ENCODE results near the gene TDRD10. TPM values are rescaled to one million over a fixed set of nuclear protein-coding genes. Genes with fewer than 3 reads are reported as not detected.
A peak's percentile ranks its signal among the peaks of the same experiment; 100 is the strongest.

Gene TDRD10
- total and polyA plus RNA-seq, 10 donors, result 2.4 to 14.0 (median 9.0) TPM

GRCh38 chr1:154454386-154455120 is 47.5 kb upstream of the TDRD10 start:
- Histone ChIP-seq H3K27ac (peak overlapping the region in 7 of 8 donors; percentile 30 to 90 (median 82)), H3K9me3 (no peaks in the 10 kb centered on the region), H3K27me3 (replicated peaks in 1 of 7) (no peaks in the 10 kb centered on the region), H3K4me1 (peaks cover 0 to 44% (median 10%) of the 10 kb centered on the region in 6 donors), H3K4me3 (peak overlapping the region in 1 of 8 donors; percentile 22), H3K36me3 (peaks cover 0 to 82% (median 9%) of the 10 kb centered on the region in 6 donors)
- WGBS, 5 donors, result 71 to 84% (median 74%) methylated on average over 5 of the region's 5 CpGs
- intact Hi-C loops (cut with DNase I; ENCODE audit: low total_unique reads), result no loop called here
- no peak for DNase-seq
- no peak for TF ChIP-seq POLR2A (IDR thresholded peaks at IDR 0.05)
- no peak for TF ChIP-seq CTCF (IDR thresholded peaks at IDR 0.05 in 8 of 11, conservative IDR thresholded peaks at IDR 0.05 in 3 of 11)
- TF ChIP-seq POLR2AphosphoS5 (IDR thresholded peaks at IDR 0.05), result no peak

GRCh38 chr1:154456631-154457030 is 45.4 kb upstream of the TDRD10 start:
- peaks cover 0 to 46% (median 11%) of the 10 kb centered on the region in 6 donors for H3K4me1 ChIP-seq
- H3K9me3 ChIP-seq, result no peaks in the 10 kb centered on the region
- intact Hi-C loops (cut with DNase I; ENCODE audit: low total_unique reads), result no loop called here
- peaks cover 0 to 81% (median 2%) of the 10 kb centered on the region in 6 donors for H3K36me3 ChIP-seq
- TF ChIP-seq POLR2A (IDR thresholded peaks at IDR 0.05), result no peak
- TF ChIP-seq CTCF (IDR thresholded peaks at IDR 0.05 in 8 of 11, conservative IDR thresholded peaks at IDR 0.05 in 3 of 11), result no peak
- TF ChIP-seq POLR2AphosphoS5 (IDR thresholded peaks at IDR 0.05), result peak in 1 of 3 donors; percentile 38
- H3K4me3 ChIP-seq, result peak overlapping the region in 1 of 8 donors; percentile 54
- DNase-seq, result peak; percentile 73
- peak overlapping the region in 7 of 8 donors; percentile 69 to 90 (median 82) for H3K27ac ChIP-seq
- WGBS, 5 donors, result 53 to 86% (median 77%) methylated on average over 6 of the region's 6 CpGs
- H3K27me3 ChIP-seq (replicated peaks in 1 of 7), result no peaks in the 10 kb centered on the region

GRCh38 chr1:154459080-154459479 is 42.9 kb upstream of the TDRD10 start:
- TF ChIP-seq POLR2AphosphoS5 (IDR thresholded peaks at IDR 0.05) (no peak), POLR2A (IDR thresholded peaks at IDR 0.05) (no peak), CTCF (IDR thresholded peaks at IDR 0.05 in 8 of 11, conservative IDR thresholded peaks at IDR 0.05 in 3 of 11) (no peak)
- Histone ChIP-seq H3K9me3 (no peaks in the 10 kb centered on the region), H3K4me1 (peaks cover 0 to 51% (median 20%) of the 10 kb centered on the region in 6 donors), H3K27me3 (replicated peaks in 1 of 7) (no peaks in the 10 kb centered on the region), H3K27ac (no peak overlapping the region), H3K36me3 (peaks cover 0 to 67% (median 0%) of the 10 kb centered on the region in 6 donors), H3K4me3 (no peak overlapping the region)
- DNase-seq, result peak; percentile 33
- intact Hi-C loops (cut with DNase I; ENCODE audit: low total_unique reads), result no loop called here

GRCh38 chr1:154460695-154461260 is 41.2 kb upstream of the TDRD10 start:
- Histone ChIP-seq H3K27me3 (replicated peaks in 1 of 7) (no peaks in the 10 kb centered on the region), H3K36me3 (peaks cover 0 to 67% (median 5%) of the 10 kb centered on the region in 6 donors), H3K27ac (peak overlapping the region in 2 of 8 donors; percentile 7 to 8), H3K4me3 (no peak overlapping the region), H3K9me3 (no peaks in the 10 kb centered on the region), H3K4me1 (peaks cover 0 to 51% (median 17%) of the 10 kb centered on the region in 6 donors)
- TF ChIP-seq POLR2A (IDR thresholded peaks at IDR 0.05) (no peak), CTCF (IDR thresholded peaks at IDR 0.05 in 8 of 11, conservative IDR thresholded peaks at IDR 0.05 in 3 of 11) (no peak), POLR2AphosphoS5 (IDR thresholded peaks at IDR 0.05) (no peak)
- WGBS, 5 donors, result 71 to 79% (median 74%) methylated on average over 15 of the region's 15 CpGs
- intact Hi-C loops (cut with DNase I; ENCODE audit: low total_unique reads), result no loop called here
- DNase-seq, result peak; percentile 33

Data from spleen (tissue), 11 donors.